Ovary (tissue), 9 donors: ENCODE measurements around the gene CHMP5. TPM values are rescaled to one million over a fixed set of nuclear protein-coding genes. Genes with fewer than 3 reads are reported as not detected.

Source experiments
- DNase-seq, 5 donors: peaks; one replicate each; pipeline ENCODE4 v3.0.0-alpha.2; 2019 to 2020
- H3K27ac ChIP-seq, 2 donors: fragments of 200-600 bp; one replicate each; pipeline versions ENCODE4 v1.5.1 to v1.8.0; 2019 to 2022
- H3K27me3 ChIP-seq: fragments of 200-600 bp; one replicate; pipeline ENCODE4 v1.8.0; 2022
- H3K36me3 ChIP-seq: fragments of 200-600 bp; sonication (generic); one replicate; pipeline ENCODE4 v1.5.1; 2019
- H3K4me1 ChIP-seq: one replicate; pipeline ENCODE4 v1.8.1; 2013; ENCODE audit warnings: mild to moderate bottlenecking, moderate library complexity; ENCODE audit not compliant: insufficient read depth
- H3K4me3 ChIP-seq: fragments of 200-600 bp; sonication (generic); one replicate; pipeline ENCODE4 v1.5.1; 2017
- H3K9me3 ChIP-seq, 2 donors: fragments of 200-600 bp in 1 of 2; sonication (generic) in 1 of 2; one replicate each; pipeline versions ENCODE4 v1.5.1 to v1.8.1; 2013 to 2019; ENCODE audit warnings: mild to moderate bottlenecking in 1 of 2, moderate library complexity in 1 of 2
- EP300 ChIP-seq: sonication (generic); formaldehyde crosslinking; IDR thresholded peaks from one replicate; pipeline ENCODE4 v1.6.1; 2017; ENCODE audit warnings: antibody characterized with exemption
- POLR2A ChIP-seq: fragments of 450-650 bp; IDR thresholded peaks from one replicate; pipeline ENCODE4 v1.6.1; 2017; ENCODE audit warnings: antibody characterized with exemption, mild to moderate bottlenecking, moderate library complexity
- WGBS, 3 donors: extraction: QIAGEN DNeasy Blood & Tissue Kit in 1 of 3; methylation state at CpG; one replicate each; pipeline versions ENCODE4 v1.1.5 to v1.1.7; 2013 to 2017; 5-methylcytosine and 5-hydroxymethylcytosine counted together
- intact Hi-C, 4 donors: fragments of 100-400 bp; cut with DNase I; formaldehyde crosslinking; loops; one replicate each; pipeline versions ENCODE4 v1.11.0 to v1.15.1; 2022 to 2023
- polyA plus RNA-seq, 2 donors: library from polyadenylated mRNA; stranded (reverse); fragments of 200-250 nt in 1 of 2; fragments of 350-450 nt in 1 of 2; fragmentation: Illumina TruSeq in 1 of 2; extraction: RNeasy Lipid Tissue Mini Kit (QIAGEN cat#74804) in 1 of 2; gene quantifications; one replicate each; pipeline ENCODE4 v1.2.3, GENCODE V29; 2013 to 2014
- total RNA-seq, 7 donors: library from RNA; depleted of rRNA in 2 of 7; stranded (reverse); fragments of >200 nt in 2 of 7; fragmentation: NEBNext Ultra II Directional in 3 of 7; extraction: Animal tissue kit (Norgen Biotek cat#: 25700) in 3 of 7; gene quantifications; one replicate each; pipeline versions ENCODE4 v1.1.0 to v1.2.4, GENCODE V29; 2016 to 2023
- TF ChIP-seq, protein P1 (sequence below), 3 donors: fragments of 450-650 bp in 2 of 3; fragments of 200-600 bp in 1 of 3; IDR thresholded peaks; one replicate each; pipeline versions ENCODE4 v1.5.1 to v1.8.0; 2016 to 2022; ENCODE audit warnings: antibody characterized with exemption in 3 of 3, mild to moderate bottlenecking in 1 of 3
- donor health status: DM: no; HTN: no; CAD: no; lungs with moderate emphysema.
- donor health status: DM: no; HTN: no; CAD: no.
- donor health status: Bipolar disorder and iron deficiency.
- donor health status: DM: yes; HTN: yes; CAD: no.
- donor health status: DM: no; HTN: no; CAD: no.
- donor health status: DM: yes; HTN: yes; CAD: no.

The CHMP5 gene
- total and polyA plus RNA-seq, 9 donors, result 39.7 to 66.5 (median 52.9) TPM

DNA sequence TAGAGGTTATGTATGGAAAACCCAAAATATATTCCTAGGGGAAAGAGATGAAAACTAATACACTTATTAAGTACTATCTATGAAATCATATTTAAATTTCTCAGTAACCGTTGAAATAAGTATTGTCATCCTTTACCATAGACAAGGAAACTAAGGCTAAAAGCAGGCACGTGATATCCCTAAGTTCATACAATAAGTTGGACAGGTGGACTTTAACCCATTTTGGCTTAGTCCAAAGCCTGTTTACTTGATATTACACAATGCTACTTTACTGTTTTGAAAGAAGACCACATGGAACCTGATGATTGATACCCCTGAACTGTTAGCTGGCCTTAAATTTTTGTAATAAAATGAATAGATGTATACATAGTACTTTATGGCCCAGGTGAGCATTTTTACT is 28.9 kb downstream of the CHMP5 start:
- peaks cover 18% of the 10 kb centered on the region for H3K4me1 ChIP-seq
- TF ChIP-seq EP300, result no peak
- TF ChIP-seq, protein P1, sequence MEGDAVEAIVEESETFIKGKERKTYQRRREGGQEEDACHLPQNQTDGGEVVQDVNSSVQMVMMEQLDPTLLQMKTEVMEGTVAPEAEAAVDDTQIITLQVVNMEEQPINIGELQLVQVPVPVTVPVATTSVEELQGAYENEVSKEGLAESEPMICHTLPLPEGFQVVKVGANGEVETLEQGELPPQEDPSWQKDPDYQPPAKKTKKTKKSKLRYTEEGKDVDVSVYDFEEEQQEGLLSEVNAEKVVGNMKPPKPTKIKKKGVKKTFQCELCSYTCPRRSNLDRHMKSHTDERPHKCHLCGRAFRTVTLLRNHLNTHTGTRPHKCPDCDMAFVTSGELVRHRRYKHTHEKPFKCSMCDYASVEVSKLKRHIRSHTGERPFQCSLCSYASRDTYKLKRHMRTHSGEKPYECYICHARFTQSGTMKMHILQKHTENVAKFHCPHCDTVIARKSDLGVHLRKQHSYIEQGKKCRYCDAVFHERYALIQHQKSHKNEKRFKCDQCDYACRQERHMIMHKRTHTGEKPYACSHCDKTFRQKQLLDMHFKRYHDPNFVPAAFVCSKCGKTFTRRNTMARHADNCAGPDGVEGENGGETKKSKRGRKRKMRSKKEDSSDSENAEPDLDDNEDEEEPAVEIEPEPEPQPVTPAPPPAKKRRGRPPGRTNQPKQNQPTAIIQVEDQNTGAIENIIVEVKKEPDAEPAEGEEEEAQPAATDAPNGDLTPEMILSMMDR (IDR thresholded peaks at IDR 0.05), result no peak
- H3K27me3 ChIP-seq, result no peaks in the 10 kb centered on the region
- H3K36me3 ChIP-seq, result no peaks in the 10 kb centered on the region
- H3K4me3 ChIP-seq, result no peak overlapping the region
- no peak for DNase-seq
- WGBS, 3 donors, result 86 to 88% (median 86%) methylated on average over 2 of the region's 2 CpGs
- H3K9me3 ChIP-seq, result no peaks in the 10 kb centered on the region
- intact Hi-C loops, result no loop called here
- H3K27ac ChIP-seq, result no peak overlapping the region

DNA sequence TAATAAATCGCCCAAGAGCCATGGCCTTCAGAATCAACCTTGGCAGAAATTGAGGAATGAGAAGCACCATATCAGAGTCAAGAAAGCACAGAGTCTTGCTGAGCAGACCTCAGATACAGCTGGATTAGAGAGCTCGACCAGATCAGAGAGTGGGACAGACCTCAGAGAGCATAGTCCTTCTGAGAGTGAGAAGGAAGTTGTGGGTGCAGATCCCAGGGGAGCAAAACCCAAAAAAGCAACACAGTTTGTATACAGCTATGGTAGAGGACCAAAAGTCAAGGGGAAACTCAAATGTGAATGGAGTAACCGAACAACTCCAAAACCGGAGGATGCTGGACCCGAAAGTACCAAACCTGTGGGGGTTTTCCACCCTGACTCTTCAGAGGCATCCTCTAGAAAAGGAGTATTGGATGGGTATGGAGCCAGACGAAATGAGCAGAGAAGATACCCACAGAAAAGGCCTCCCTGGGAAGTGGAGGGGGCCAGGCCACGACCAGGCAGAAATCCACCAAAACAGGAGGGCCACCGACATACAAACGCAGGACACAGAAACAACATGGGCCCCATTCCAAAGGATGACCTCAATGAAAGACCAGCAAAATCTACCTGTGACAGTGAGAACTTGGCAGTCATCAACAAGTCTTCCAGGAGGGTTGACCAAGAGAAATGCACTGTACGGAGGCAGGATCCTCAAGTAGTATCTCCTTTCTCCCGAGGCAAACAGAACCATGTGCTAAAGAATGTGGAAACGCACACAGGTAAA is 30.0 kb downstream of the CHMP5 start:
- no peak for DNase-seq
- Histone ChIP-seq H3K27me3 (no peaks in the 10 kb centered on the region), H3K36me3 (no peaks in the 10 kb centered on the region), H3K9me3 (no peaks in the 10 kb centered on the region), H3K4me1 (peaks cover 14% of the 10 kb centered on the region), H3K4me3 (no peak overlapping the region), H3K27ac (no peak overlapping the region)
- intact Hi-C loops, result no loop called here
- 88 to 90% (median 88%) methylated on average over 12 of the region's 12 CpGs for WGBS, 3 donors
- no peak for TF ChIP-seq POLR2A

DNA sequence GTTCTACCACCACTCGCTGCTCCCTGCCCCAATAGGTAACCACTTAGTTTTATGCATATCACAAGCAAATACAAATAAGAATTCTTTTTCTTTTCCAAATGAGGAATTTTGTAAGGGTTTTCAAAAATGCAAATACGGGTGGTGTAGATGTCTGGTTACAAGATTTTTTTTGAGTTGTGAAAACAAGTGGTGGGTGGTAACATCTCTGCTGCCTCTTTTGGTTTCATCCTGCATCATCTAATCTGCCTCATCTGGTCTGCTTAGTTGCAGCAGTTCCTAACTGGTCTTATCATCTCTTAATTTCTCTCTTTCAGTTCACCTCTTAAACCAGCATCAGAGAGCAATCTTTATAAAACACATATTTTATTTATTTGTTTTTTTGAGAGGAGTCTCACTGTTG is 30.7 kb downstream of the CHMP5 start:
- TF ChIP-seq, protein P1 (IDR thresholded peaks at IDR 0.05), result no peak
- TF ChIP-seq POLR2A (no peak), EP300 (no peak)
- H3K4me3 ChIP-seq, result no peak overlapping the region
- 82 to 89% (median 83%) methylated on average over 2 of the region's 2 CpGs for WGBS, 3 donors
- no peak overlapping the region for H3K27ac ChIP-seq
- H3K9me3 ChIP-seq, result no peaks in the 10 kb centered on the region
- intact Hi-C loops, result no loop called here
- DNase-seq, result no peak
- peaks cover 14% of the 10 kb centered on the region for H3K4me1 ChIP-seq
- no peaks in the 10 kb centered on the region for H3K36me3 ChIP-seq
- H3K27me3 ChIP-seq, result no peaks in the 10 kb centered on the region

DNA sequence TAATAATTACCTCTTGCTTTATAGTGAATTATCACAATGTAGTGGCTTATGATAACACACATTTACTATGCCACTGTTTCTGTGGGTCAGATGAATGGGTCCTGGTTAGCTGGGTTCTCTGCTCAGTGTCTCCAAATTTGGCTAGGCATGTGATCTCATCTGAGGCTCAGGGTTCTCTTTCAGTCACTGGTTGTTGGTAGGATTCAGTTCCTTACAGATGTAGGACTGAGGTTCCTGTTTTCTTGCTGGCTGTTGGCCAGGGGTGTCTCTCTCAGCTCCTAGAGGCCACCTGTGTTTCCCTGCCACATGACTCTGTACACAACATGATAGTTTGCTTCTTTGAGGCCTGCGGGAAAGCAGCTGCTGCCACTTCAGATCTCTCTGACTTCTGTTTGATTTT is 32.6 kb downstream of the CHMP5 start:
- no peak overlapping the region for H3K4me3 ChIP-seq
- 68 to 86% (median 70%) methylated on average over 1 of the region's 1 CpG for WGBS, 3 donors
- TF ChIP-seq, protein P1 (IDR thresholded peaks at IDR 0.05), result no peak
- no peak for TF ChIP-seq POLR2A
- TF ChIP-seq EP300, result no peak
- no peaks in the 10 kb centered on the region for H3K9me3 ChIP-seq
- no peaks in the 10 kb centered on the region for H3K27me3 ChIP-seq
- H3K27ac ChIP-seq, result no peak overlapping the region
- intact Hi-C loops, result no loop called here
- H3K4me1 ChIP-seq, result peaks cover 12% of the 10 kb centered on the region
- no peaks in the 10 kb centered on the region for H3K36me3 ChIP-seq
- no peak for DNase-seq

DNA sequence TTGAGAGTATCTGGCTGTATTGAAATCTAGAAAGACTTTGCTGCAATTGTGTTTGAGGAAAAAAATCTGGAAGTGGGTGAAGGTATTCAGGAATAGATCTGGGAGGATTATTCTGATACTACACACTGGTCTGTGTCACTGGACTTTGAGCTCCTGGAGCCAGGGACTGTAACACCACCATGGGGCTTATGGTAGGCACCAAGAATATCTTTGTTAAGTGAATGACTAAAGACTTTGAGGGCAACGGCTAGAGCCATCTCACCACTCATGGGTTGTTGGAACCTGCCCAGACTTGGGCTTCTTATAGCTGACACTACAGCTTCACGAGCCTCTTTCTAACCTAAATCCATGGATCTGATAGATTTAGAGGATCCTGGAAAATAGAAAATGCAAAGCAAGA is 35.7 kb downstream of the CHMP5 start:
- no peak overlapping the region for H3K4me3 ChIP-seq
- intact Hi-C loops, result loop anchor here in 1 of 4 donors (10.0 kb wide), 1 partner anchor 134 kb away; no protein-coding TSS in a partner anchor
- H3K4me1 ChIP-seq, result peaks cover 10% of the 10 kb centered on the region
- no peaks in the 10 kb centered on the region for H3K27me3 ChIP-seq
- no peaks in the 10 kb centered on the region for H3K36me3 ChIP-seq
- H3K9me3 ChIP-seq, result no peaks in the 10 kb centered on the region
- H3K27ac ChIP-seq, result no peak overlapping the region
- TF ChIP-seq POLR2A (no peak), EP300 (no peak)
- TF ChIP-seq, protein P1 (IDR thresholded peaks at IDR 0.05), result no peak
- 74 to 91% (median 89%) methylated on average over 2 of the region's 2 CpGs for WGBS, 3 donors
- no peak for DNase-seq
